HepG2 (cell line): Measurements from ENCODE around the gene MAN1A1. TPM values are rescaled to one million over a fixed set of nuclear protein-coding genes. Genes with fewer than 3 reads are reported as not detected.
A peak's percentile ranks its signal among the peaks of the same experiment; 100 is the strongest.

Source experiments
- CBX2 ChIP-seq, 2 experiments: fragments of 200-600 bp in 1 of 2; sonication (generic); formaldehyde crosslinking in 1 of 2; IDR thresholded peaks; 2 replicates each; pipeline versions ENCODE4 v1.7.0 to v1.8.1; 2018 to 2022; ENCODE audit warnings: low read depth in 2 of 2, low read length in 1 of 2, mild to moderate bottlenecking in 1 of 2, missing genetic modification reagents in 1 of 2
- CERS6 ChIP-seq: sonication (generic); formaldehyde crosslinking; IDR thresholded peaks from 2 replicates; pipeline ENCODE4 v1.5.0; 2020; ENCODE audit warnings: missing genetic modification reagents
- DPF2 ChIP-seq: sonication (generic); formaldehyde crosslinking; IDR thresholded peaks from 2 replicates; pipeline ENCODE4 v1.4.0; 2020; ENCODE audit warnings: mild to moderate bottlenecking, low read depth, missing genetic modification reagents, borderline replicate concordance
- HOXA9 ChIP-seq: sonication (generic); formaldehyde crosslinking; IDR thresholded peaks from 2 replicates; pipeline ENCODE4 v1.8.1; 2022; ENCODE audit warnings: missing genetic modification reagents, mild to moderate bottlenecking, moderate library complexity, borderline replicate concordance
- IKZF1 ChIP-seq: fragments of 450-650 bp; IDR thresholded peaks from 2 replicates; pipeline ENCODE4 v1.7.1; 2016
- MTF2 ChIP-seq: sonication (generic); formaldehyde crosslinking; IDR thresholded peaks from 2 replicates; pipeline ENCODE4 v1.5.0; 2020; ENCODE audit warnings: missing genetic modification reagents, borderline replicate concordance
- PPARG ChIP-seq: conservative IDR thresholded peaks from 2 replicates; pipeline ENCODE4 v1.6.1; 2016; ENCODE audit warnings: missing biosample characterization, missing genetic modification reagents
- PREB ChIP-seq: sonication (generic); formaldehyde crosslinking; IDR thresholded peaks from 2 replicates; pipeline ENCODE4 v1.4.0; 2020; ENCODE audit warnings: missing genetic modification reagents
- RBM22 ChIP-seq: fragments of 200-400 bp; formaldehyde crosslinking; optimal IDR thresholded peaks from 2 replicates; pipeline ENCODE3; 2017; ENCODE audit warnings: mild to moderate bottlenecking, low read length, moderate library complexity
- SOX5 ChIP-seq: IDR thresholded peaks from 2 replicates; pipeline ENCODE4 v1.6.1; 2016; ENCODE audit warnings: borderline replicate concordance
- SUZ12 ChIP-seq: fragments of 150-350 bp; IDR thresholded peaks from 2 replicates; pipeline ENCODE4 v1.6.1; 2014; ENCODE audit warnings: low read depth, low read length
- TMF1 ChIP-seq: sonication (generic); formaldehyde crosslinking; IDR thresholded peaks from 2 replicates; pipeline ENCODE4 v1.8.1; 2022; ENCODE audit warnings: low read depth, missing genetic modification reagents
- ZBED4 ChIP-seq: sonication (generic); formaldehyde crosslinking; IDR thresholded peaks from 2 replicates; pipeline ENCODE4 v1.4.0; 2020; ENCODE audit warnings: missing genetic modification reagents, borderline replicate concordance
- ZHX1 ChIP-seq: sonication (generic); formaldehyde crosslinking; IDR thresholded peaks from 2 replicates; pipeline ENCODE4 v1.8.1; 2022; ENCODE audit warnings: low read depth, mild to moderate bottlenecking, missing genetic modification reagents
- ZNF317 ChIP-seq: sonication (generic); formaldehyde crosslinking; IDR thresholded peaks from 2 replicates; pipeline ENCODE4 v1.5.0; 2020; ENCODE audit warnings: mild to moderate bottlenecking, missing genetic modification reagents
- ZNF331 ChIP-seq: sonication (generic); formaldehyde crosslinking; IDR thresholded peaks from 2 replicates; pipeline ENCODE4 v1.4.0; 2020; ENCODE audit warnings: missing genetic modification reagents
- ZNF549 ChIP-seq: sonication (generic); formaldehyde crosslinking; IDR thresholded peaks from 2 replicates; pipeline ENCODE4 v1.5.0; 2020; ENCODE audit warnings: missing genetic modification reagents
- ZNF562 ChIP-seq: sonication (generic); formaldehyde crosslinking; IDR thresholded peaks from 2 replicates; pipeline ENCODE4 v1.8.0; 2022; ENCODE audit warnings: missing genetic modification reagents, borderline replicate concordance
- ZNF7 ChIP-seq: IDR thresholded peaks from 2 replicates; pipeline ENCODE4 v1.6.1; 2016; ENCODE audit warnings: missing biosample characterization, missing genetic modification reagents
- ZNF83 ChIP-seq: sonication (generic); formaldehyde crosslinking; IDR thresholded peaks from 2 replicates; pipeline ENCODE4 v1.4.0; 2020; ENCODE audit warnings: missing genetic modification reagents, mild to moderate bottlenecking, borderline replicate concordance
- polyA plus RNA-seq, 8 experiments: library from polyadenylated mRNA; depleted of rRNA in 3 of 8; stranded (reverse) in 7 of 8; unstranded in 1 of 8; fragments of >200 nt; fragmentation: Illumina TruSeq in 4 of 8; extraction: Trizol in 4 of 8; gene quantifications; 2 replicates each; pipeline versions ENCODE4 v1.2.1 to v1.2.3, GENCODE V29; 2011 to 2016; ENCODE audit warnings: low read depth in 4 of 8, missing spikeins in 1 of 8, mixed read lengths in 1 of 8; ENCODE audit not compliant: insufficient read depth in 1 of 8
- total RNA-seq, 5 experiments: library from RNA; depleted of rRNA; stranded (reverse); fragments of >200 nt; fragmentation: Illumina TruSeq; extraction: Trizol; gene quantifications; 2 replicates each; pipeline ENCODE4 v1.2.3, GENCODE V29; 2016; ENCODE audit warnings: low read depth in 1 of 5

The MAN1A1 gene
- total and polyA plus RNA-seq, 2 of the 13 experiments (the other 11 are each of a cell fraction or from before 2014, with no cell fraction given), result 156 to 236 TPM

GRCh38 chr6:119171088-119171841 is 178.3 kb downstream of the MAN1A1 start (continued):
- TF ChIP-seq CERS6, result no peak
- TF ChIP-seq IKZF1, result no peak
- no peak for TF ChIP-seq PREB (CRISPR knock-in tag)
- TF ChIP-seq DPF2 (CRISPR knock-in tag), result peak; percentile 21; the same call in 1 of the 2 replicates
- no peak for TF ChIP-seq ZHX1 (CRISPR knock-in tag)
- TF ChIP-seq ZNF83, result no peak
- TF ChIP-seq ZNF562 (CRISPR knock-in tag), result no peak
- TF ChIP-seq TMF1 (CRISPR knock-in tag), result no peak
- 0 out of 2 replicates have a peak, but pooled peaks have one; percentile 36 for TF ChIP-seq ZNF331
- 0 out of 2 replicates have a peak, but pooled peaks have one; percentile 41 for TF ChIP-seq ZNF317 (CRISPR knock-in tag)
- TF ChIP-seq MTF2 (CRISPR knock-in tag), result no peak
- no peak for TF ChIP-seq ZBED4 (CRISPR knock-in tag)
- no peak for TF ChIP-seq RBM22
- no peak for TF ChIP-seq CBX2 (IDR thresholded peaks at IDR 0.05; ENCODE audit: low read depth, low read length)
- TF ChIP-seq CBX2 (CRISPR knock-in tag; IDR thresholded peaks at IDR 0.05; ENCODE audit: low read depth), result no peak
- TF ChIP-seq HOXA9 (CRISPR knock-in tag), result no peak
- peak; percentile 5; the same call in 1 of the 2 replicates for TF ChIP-seq PPARG
- peak; percentile 2; the same call in 1 of the 2 replicates for TF ChIP-seq SOX5 (CRISPR knock-in tag)
- TF ChIP-seq SUZ12, result no peak
- TF ChIP-seq ZNF549 (CRISPR knock-in tag), result no peak
- TF ChIP-seq ZNF7 (CRISPR knock-in tag), result no peak
